Endothelial cell of umbilical vein (primary cell): ENCODE results near the gene SNRNP35. TPM values are rescaled to one million over a fixed set of nuclear protein-coding genes. Genes with fewer than 3 reads are reported as not detected.

ENCODE experiments used
- BruUV-seq: library from RNA; stranded (reverse); fragments of 400-500 nt; replicated peaks from 2 replicates; lab custom pipeline; 2021; lab: Mats Ljungman, UMichigan
- CTCF ChIA-PET: fragments of 300-600, 350-600 bp; sonication (Branson Sonifier 250); formaldehyde crosslinking; loops from one replicate; lab custom pipeline; 2021; ENCODE audit warnings: antibody characterized with exemption, inconsistent platforms; lab: Charles Lee
- POLR2A ChIA-PET: fragments of 300-600, 350-600 bp; sonication (Branson Sonifier 250); formaldehyde crosslinking; loops from one replicate; lab custom pipeline; 2021; ENCODE audit warnings: antibody characterized with exemption, inconsistent platforms; lab: Charles Lee
- DNase-seq: peaks from one replicate; pipeline ENCODE4 v3.0.0-alpha.2; 2011; ENCODE audit warnings: low read depth, low spot score
- FAIRE-seq: peaks from 2 replicates; lab custom pipeline; 2011; peaks lifted over from hg19 to GRCh38; lab: Jason Lieb, UNC
- H2AFZ ChIP-seq: 2 replicates; pipeline ENCODE4 v1.6.0; 2012; ENCODE audit warnings: low read depth, low read length, control low read depth, inconsistent platforms
- H3K27ac ChIP-seq: 2 replicates; pipeline ENCODE4 v1.5.1; 2011; ENCODE audit warnings: low read depth, mild to moderate bottlenecking, control low read depth, low read length, moderate library complexity; ENCODE audit not compliant: insufficient read depth
- H3K27me3 ChIP-seq, 2 experiments: 2 replicates each; pipeline versions ENCODE4 v1.6.0 to v1.6.1; 2011; ENCODE audit warnings: low read length in 2 of 2, mixed read lengths in 1 of 2; ENCODE audit not compliant: control insufficient read depth in 2 of 2, insufficient read depth in 2 of 2
- H3K36me3 ChIP-seq, 2 experiments: 2 replicates in 1 of 2; 3 replicates in 1 of 2; pipeline ENCODE4 v1.5.1; 2011; ENCODE audit warnings: low read length in 2 of 2, mild to moderate bottlenecking in 1 of 2, moderate library complexity in 1 of 2; ENCODE audit not compliant: control insufficient read depth in 2 of 2, insufficient read depth in 2 of 2; ENCODE audit errors: extremely low read depth in 1 of 2
- H3K4me1 ChIP-seq: 3 replicates; pipeline ENCODE4 v1.5.1; 2011; ENCODE audit warnings: mild to moderate bottlenecking, low read length; ENCODE audit not compliant: control insufficient read depth, insufficient read depth; ENCODE audit errors: extremely low read depth
- H3K4me2 ChIP-seq: 2 replicates; pipeline ENCODE4 v1.6.1; 2011; ENCODE audit warnings: low read length, control low read depth, mixed read lengths; ENCODE audit not compliant: insufficient read depth
- H3K4me3 ChIP-seq, 3 experiments: fragments of 200-600 bp in 1 of 3; sonication (generic), shearing (Covaris generic) in 1 of 3; replicated peaks in 1 of 3; 2 replicates each; pipeline ENCODE4 v1.5.1; 2011 to 2016; ENCODE audit warnings: control low read depth in 3 of 3, low read length in 3 of 3, mild to moderate bottlenecking in 2 of 3, inconsistent platforms in 1 of 3, low read depth in 1 of 3, moderate library complexity in 1 of 3; ENCODE audit not compliant: insufficient read depth in 1 of 3
- H3K79me2 ChIP-seq: 2 replicates; pipeline ENCODE4 v1.6.0; 2012; ENCODE audit warnings: low read length, inconsistent platforms; ENCODE audit not compliant: control insufficient read depth, insufficient read depth
- H3K9ac ChIP-seq: replicated peaks from 2 replicates; pipeline ENCODE3; 2011; ENCODE audit warnings: low read length, control low read depth; ENCODE audit not compliant: insufficient read depth; ENCODE audit errors: extremely low read depth
- H3K9me1 ChIP-seq: replicated peaks from 3 replicates; pipeline ENCODE4 v1.6.0; 2011; ENCODE audit warnings: mild to moderate bottlenecking, low read length; ENCODE audit not compliant: control insufficient read depth, insufficient read depth; ENCODE audit errors: extremely low read depth
- H3K9me3 ChIP-seq: replicated peaks from 2 replicates; pipeline ENCODE4 v1.5.1; 2012; ENCODE audit warnings: low read length, inconsistent platforms; ENCODE audit not compliant: control insufficient read depth, insufficient read depth
- H4K20me1 ChIP-seq: replicated peaks from 2 replicates; pipeline ENCODE3; 2011; ENCODE audit warnings: mild to moderate bottlenecking, low read length; ENCODE audit not compliant: control insufficient read depth, insufficient read depth; ENCODE audit errors: extremely low read depth
- CTCF ChIP-seq, 2 donors: IDR thresholded peaks; 1 replicate in 1 of 2; 2 replicates in 1 of 2; pipeline ENCODE4 v1.5.1; 2011; ENCODE audit warnings: low read length in 2 of 2, mild to moderate bottlenecking in 2 of 2, moderate library complexity in 2 of 2, control low read depth in 1 of 2, inconsistent platforms in 1 of 2, low read depth in 1 of 2; ENCODE audit not compliant: insufficient read depth in 1 of 2; ENCODE audit errors: extremely low read depth in 1 of 2
- EZH2 ChIP-seq: IDR thresholded peaks from 2 replicates; pipeline ENCODE4 v1.6.1; 2012; ENCODE audit warnings: borderline replicate concordance, low read depth, mild to moderate bottlenecking, moderate library complexity, low read length, inconsistent platforms; ENCODE audit not compliant: severe bottlenecking
- FOS ChIP-seq: IDR thresholded peaks from 2 replicates; pipeline ENCODE4 v1.6.1; 2011; ENCODE audit warnings: mild to moderate bottlenecking, low read length, moderate library complexity, borderline replicate concordance; ENCODE audit not compliant: insufficient read depth
- GATA2 ChIP-seq: IDR thresholded peaks from 2 replicates; pipeline ENCODE4 v1.7.0; 2011; ENCODE audit warnings: low read depth, mild to moderate bottlenecking, moderate library complexity, mixed read lengths, low read length; ENCODE audit not compliant: insufficient read length, insufficient read depth
- JUN ChIP-seq: IDR thresholded peaks from 2 replicates; pipeline ENCODE4 v1.6.1; 2011; ENCODE audit warnings: borderline replicate concordance, low read depth; ENCODE audit not compliant: insufficient read length, insufficient read depth
- MYC ChIP-seq: IDR thresholded peaks from one replicate; pipeline ENCODE4 v1.6.1; 2011; ENCODE audit warnings: mild to moderate bottlenecking, low read depth, low read length
- POLR2A ChIP-seq: IDR thresholded peaks from 2 replicates; pipeline ENCODE4 v1.6.1; 2012; ENCODE audit warnings: low read depth, mild to moderate bottlenecking, control low read depth, low read length
- POLR2AphosphoS5 ChIP-seq: IDR thresholded peaks from 2 replicates; pipeline ENCODE4 v1.6.1; 2012; ENCODE audit warnings: low read depth, mild to moderate bottlenecking, control low read depth, low read length, moderate library complexity; ENCODE audit not compliant: insufficient read depth
- dilution Hi-C: fragments of 300-500 bp; cut with MboI; formaldehyde crosslinking; loops from one replicate; pipeline ENCODE4 v1.15.0; 2019; ENCODE audit warnings: low sequenced_read_pairs; ENCODE audit not compliant: extremely low pct_ligation_motif_present
- intact Hi-C: fragments of 100-400 bp; cut with micrococcal nuclease; formaldehyde crosslinking; loops from one replicate; pipeline ENCODE4 v1.10.0; 2022
- polyA plus RNA-seq, 4 experiments: library from polyadenylated mRNA; depleted of rRNA in 3 of 4; stranded (reverse) in 3 of 4; unstranded in 1 of 4; fragments of >200 nt; gene quantifications; 2 replicates each; pipeline versions ENCODE4 v1.2.1 to v1.2.3, GENCODE V29; 2011 to 2012; ENCODE audit warnings: missing spikeins in 1 of 4
- total RNA-seq: library from RNA; stranded (reverse); gene quantifications from 2 replicates; pipeline ENCODE4 v1.2.3, GENCODE V29; 2021
- TF ChIP-seq, protein P1 (sequence below): IDR thresholded peaks from 2 replicates; pipeline ENCODE4 v1.6.1; 2011; ENCODE audit not compliant: insufficient read depth, insufficient read length

The SNRNP35 gene
- total and polyA plus RNA-seq, 2 donors (not counting 3 experiments of a cell fraction or from before 2014, with no cell fraction given) = 15.9 to 30.6 TPM

DNA sequence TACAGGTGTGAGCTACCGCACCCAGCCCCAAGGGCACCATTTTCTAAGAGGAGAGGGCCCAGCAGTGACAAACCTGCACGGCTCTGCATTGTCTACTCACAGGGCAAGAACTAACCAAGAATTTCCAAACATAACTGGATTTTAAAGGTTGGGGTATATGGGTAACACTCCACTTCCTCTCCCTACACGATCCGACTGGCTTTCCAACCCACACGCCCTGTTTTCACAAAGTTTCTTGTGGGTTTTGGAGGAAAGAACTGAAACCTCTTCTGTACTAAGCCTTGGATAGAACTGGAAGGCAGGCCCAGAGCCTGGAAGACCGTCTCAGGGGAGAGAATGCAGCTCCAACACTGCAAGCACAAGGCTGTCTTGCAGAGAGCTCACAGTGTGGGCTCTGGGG is 24.9 kb downstream of the SNRNP35 start:
- no peaks in the 10 kb centered on the region for H3K27me3 ChIP-seq
- TF ChIP-seq CTCF (IDR thresholded peaks at IDR 0.05; ENCODE audit: extremely low read depth in 1 of 2, insufficient read depth in 1 of 2, low read depth in 1 of 2, low read length in 2 of 2) (no peak), POLR2AphosphoS5 (no peak), MYC (no peak), JUN (no peak), GATA2 (no peak), EZH2 (no peak), POLR2A (no peak), FOS (no peak)
- TF ChIP-seq, protein P1, sequence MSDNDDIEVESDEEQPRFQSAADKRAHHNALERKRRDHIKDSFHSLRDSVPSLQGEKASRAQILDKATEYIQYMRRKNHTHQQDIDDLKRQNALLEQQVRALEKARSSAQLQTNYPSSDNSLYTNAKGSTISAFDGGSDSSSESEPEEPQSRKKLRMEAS = no peak
- FAIRE-seq (no peak), DNase-seq (no peak)
- no peak overlapping the region for H3K9ac ChIP-seq
- ChIA-PET POLR2A (no interaction called here), CTCF (interaction anchor here (1.2 kb wide), 1 partner anchor 99 kb away, joined by 4 read pairs; no protein-coding TSS in a partner anchor)
- no peaks in the 10 kb centered on the region for H3K9me3 ChIP-seq
- no peaks in the 10 kb centered on the region for H4K20me1 ChIP-seq
- intact Hi-C loops = no loop called here
- dilution Hi-C loops = no loop called here
- H3K36me3 ChIP-seq = peaks cover 0 to 4% of the 10 kb centered on the region in 2 experiments
- H2AFZ ChIP-seq = no peak overlapping the region
- H3K27ac ChIP-seq = no peak overlapping the region
- peaks cover 24% of the 10 kb centered on the region for H3K4me1 ChIP-seq
- no TSS peak for BruUV-seq
- no peaks in the 10 kb centered on the region for H3K9me1 ChIP-seq
- H3K4me2 ChIP-seq = no peak overlapping the region
- no peaks in the 10 kb centered on the region for H3K79me2 ChIP-seq
- H3K4me3 ChIP-seq = no peak overlapping the region
